ENCODE results near the gene TP53RK.

DNA sequence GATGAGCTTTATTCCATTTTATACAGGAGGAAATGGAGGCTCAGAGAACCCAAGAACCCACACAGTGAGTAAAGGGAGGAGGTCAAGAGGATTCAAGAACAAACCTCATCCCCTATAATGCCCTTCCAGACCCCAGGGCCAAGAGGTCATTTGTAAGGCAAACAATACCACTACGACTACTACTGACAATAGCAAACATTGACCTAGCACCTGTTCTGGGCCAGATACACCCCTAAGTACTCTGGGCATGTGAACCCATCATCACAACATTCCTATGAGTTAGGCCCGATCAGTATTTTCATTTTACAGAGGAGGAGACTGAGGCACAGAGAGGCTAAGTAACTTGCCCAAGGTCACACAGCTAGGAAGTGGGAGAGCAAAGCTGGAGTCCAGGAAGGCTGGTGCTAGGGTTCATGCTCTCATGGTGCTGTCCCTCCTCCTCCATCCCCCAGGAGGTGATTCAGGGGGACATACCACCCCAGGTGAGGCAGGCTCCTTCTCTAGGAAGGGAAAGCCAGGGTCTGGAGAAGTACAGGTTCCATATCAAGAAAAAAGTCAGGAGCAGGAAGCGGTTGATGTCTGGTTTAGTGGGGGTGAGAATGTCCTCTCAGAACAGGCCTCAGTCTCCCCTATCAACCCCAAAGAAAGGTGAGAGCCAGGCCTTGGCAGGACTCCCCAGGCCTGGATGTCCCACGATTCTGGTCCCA, 51.7 kb downstream of the TP53RK start:
- no peak for TF ChIP-seq POLR2A (IDR thresholded peaks at IDR 0.05)
- no peak for TF ChIP-seq EP300 (IDR thresholded peaks at IDR 0.05; ENCODE audit: low read depth)
- TF ChIP-seq, protein P1, sequence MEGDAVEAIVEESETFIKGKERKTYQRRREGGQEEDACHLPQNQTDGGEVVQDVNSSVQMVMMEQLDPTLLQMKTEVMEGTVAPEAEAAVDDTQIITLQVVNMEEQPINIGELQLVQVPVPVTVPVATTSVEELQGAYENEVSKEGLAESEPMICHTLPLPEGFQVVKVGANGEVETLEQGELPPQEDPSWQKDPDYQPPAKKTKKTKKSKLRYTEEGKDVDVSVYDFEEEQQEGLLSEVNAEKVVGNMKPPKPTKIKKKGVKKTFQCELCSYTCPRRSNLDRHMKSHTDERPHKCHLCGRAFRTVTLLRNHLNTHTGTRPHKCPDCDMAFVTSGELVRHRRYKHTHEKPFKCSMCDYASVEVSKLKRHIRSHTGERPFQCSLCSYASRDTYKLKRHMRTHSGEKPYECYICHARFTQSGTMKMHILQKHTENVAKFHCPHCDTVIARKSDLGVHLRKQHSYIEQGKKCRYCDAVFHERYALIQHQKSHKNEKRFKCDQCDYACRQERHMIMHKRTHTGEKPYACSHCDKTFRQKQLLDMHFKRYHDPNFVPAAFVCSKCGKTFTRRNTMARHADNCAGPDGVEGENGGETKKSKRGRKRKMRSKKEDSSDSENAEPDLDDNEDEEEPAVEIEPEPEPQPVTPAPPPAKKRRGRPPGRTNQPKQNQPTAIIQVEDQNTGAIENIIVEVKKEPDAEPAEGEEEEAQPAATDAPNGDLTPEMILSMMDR (IDR thresholded peaks at IDR 0.05): no peak
- no peak for TF ChIP-seq POLR2AphosphoS5 (IDR thresholded peaks at IDR 0.05)

Data from transverse colon (tissue), 4 donors.